ENCODE results near the gene GSTK1.
"Not testable (repeated sequence)": the region's sequence is repeated elsewhere in the genome, so short reads cannot be mapped to it uniquely, and the experiment has no call there.

GSTK1 gene

GRCh38 chr7:143279186-143280098 is 16.2 kb downstream of the GSTK1 start:
- no peak for DNase-seq

GRCh38 chr7:143280160-143280559 is 16.9 kb downstream of the GSTK1 start:
- DNase-seq, result no peak

DNA sequence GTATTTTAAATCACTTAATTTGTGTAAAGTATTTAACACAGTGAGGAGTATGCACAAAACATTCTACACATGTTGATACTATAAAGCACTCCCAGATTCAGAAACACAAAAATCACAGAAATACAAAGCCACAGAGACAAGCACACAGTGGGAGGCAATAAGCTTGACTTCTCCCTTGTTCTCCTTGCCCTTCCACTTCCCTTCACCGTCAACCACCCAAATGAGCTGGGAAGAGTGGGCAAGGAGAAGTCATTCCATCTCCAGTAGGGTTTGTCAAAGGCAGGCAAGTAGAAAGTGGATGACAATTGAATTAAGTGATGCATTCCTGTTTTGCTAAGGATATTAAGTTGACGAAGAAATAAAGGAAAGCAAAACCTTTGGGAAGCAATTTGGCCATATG is 17.3 kb downstream of the GSTK1 start:
- no peak for DNase-seq

GRCh38 chr7:143281529-143281928 is 18.3 kb downstream of the GSTK1 start:
- DNase-seq, result no peak

- no peak for DNase-seq
These were observed 18.9 kb downstream of the GSTK1 start for GRCh38 chr7:143282124-143282523.

- no peak for DNase-seq
These were observed 20.1 kb downstream of the GSTK1 start for GRCh38 chr7:143283381-143283780.

DNA sequence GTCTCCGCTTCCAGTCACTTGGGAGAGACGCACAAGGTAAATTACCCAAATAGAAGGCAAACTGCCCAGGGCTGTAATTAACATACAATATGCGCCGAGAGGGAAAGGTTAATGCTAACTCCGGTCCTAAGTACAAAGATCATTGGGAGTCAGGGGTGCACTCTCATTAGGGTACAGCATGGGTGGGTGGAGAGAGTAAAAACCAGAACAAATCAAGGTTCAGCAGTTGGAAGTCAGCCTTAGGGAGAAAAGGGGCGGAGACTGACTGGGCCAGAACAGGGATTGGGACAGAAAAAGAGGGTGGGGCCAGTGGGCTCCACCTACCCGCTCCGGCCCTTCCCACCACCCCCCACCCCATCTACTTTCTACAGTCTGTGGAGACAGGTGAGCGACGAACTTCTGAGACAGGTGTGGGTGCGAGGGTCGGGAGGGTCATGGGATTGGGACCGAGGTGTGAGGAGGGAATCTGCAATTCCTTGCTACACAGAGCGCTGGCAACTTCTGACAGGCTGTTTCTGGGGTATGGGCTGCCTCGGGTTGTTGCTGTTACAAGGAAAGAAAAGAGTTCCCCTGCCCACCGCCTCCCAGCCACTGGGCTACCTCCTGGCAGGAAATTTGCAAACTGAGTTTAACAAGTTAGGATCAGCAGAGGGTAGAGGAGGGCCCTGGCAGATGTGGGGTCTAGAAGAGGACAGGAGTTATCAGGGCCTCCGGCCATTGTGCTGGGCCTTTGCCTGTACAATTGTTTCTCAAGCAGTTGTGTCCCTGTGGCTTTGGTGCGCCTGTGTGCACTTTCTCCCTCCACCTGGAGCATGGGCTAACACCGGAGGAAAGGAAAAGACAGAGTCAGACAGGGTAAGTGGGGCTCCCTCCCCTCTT is 21.6 kb downstream of the GSTK1 start, which contains the start of gene TMEM139:
Gene TMEM139 (plus strand): TSS at position 368 of the 879 bp plus-strand sequence. CDS start 1,000 bp downstream, outside the sequence.
- DNase-seq, result no peak

DNA sequence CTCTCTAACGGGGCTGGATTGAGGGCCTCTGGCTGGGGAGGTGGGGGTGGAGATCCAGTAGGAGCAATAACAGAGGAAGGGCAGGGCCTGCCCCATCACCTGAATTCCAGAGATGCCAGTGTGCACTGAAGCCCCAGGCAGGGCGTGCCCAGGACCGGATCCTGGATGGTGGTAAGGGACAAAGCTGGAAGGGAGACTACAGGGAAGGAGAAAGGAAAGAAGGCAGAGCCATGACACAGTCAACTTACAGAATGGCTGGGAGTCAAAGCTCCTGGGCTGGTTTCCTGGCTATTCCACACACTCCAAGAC is 22.2 kb downstream of the GSTK1 start:
- DNase-seq, result no peak

DNA sequence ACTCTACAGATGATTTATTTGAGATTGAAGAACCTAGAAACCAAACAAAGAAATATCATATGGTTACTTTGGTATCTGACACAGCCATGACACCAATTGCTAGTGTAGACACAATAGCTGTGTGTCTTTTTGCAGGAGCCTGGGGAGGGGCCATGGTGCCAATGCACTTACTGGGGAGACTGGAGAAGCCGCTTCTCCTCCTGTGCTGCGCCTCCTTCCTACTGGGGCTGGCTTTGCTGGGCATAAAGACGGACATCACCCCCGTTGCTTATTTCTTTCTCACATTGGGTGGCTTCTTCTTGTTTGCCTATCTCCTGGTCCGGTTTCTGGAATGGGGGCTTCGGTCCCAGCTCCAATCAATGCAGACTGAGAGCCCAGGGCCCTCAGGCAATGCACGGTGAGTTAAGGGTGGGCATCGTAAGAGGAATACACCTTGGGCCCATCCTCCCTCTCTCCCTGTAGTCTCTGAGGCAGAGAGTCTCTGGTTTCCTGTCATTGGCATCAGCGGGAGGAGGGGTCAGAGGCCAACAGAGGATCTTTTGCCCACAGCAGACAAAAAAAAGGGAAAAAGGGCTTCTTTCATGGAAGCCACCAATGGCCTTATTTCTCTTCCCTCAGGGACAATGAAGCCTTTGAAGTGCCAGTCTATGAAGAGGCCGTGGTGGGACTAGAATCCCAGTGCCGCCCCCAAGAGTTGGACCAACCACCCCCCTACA is 22.7 kb downstream of the GSTK1 start:
- DNase-seq, result no peak

DNA sequence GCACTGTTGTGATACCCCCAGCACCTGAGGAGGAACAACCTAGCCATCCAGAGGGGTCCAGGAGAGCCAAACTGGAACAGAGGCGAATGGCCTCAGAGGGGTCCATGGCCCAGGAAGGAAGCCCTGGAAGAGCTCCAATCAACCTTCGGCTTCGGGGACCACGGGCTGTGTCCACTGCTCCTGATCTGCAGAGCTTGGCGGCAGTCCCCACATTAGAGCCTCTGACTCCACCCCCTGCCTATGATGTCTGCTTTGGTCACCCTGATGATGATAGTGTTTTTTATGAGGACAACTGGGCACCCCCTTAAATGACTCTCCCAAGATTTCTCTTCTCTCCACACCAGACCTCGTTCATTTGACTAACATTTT is 23.3 kb downstream of the GSTK1 start:
- no peak for DNase-seq

DNA sequence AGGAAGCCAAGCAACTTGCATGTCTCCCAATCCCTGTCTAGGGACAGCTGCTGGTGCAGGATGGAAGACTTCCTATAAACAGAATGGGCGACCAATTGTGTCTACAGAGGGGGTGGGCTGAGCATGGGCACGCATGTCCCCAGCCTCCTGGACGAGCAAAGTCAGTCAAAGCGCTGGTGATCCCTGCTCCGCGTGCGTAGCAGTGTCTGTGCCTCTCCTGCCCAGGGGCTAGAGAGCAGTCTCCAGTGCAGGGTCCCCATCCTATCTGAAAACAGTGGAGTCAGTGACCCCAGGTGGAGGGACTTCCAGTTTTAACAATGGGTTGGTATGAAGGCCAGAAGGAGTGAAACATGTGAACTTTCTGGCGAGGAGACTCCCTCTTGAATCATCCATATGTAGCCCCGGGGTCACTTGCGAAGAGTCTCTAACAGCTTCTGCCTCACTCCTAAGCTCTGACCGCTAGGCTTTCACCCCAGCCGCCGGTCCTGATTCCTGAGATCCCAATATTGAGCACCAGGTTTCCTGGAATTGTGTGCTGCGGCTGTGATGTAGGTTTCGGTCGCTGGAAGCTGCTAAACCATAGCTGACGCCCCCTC is 24.2 kb downstream of the GSTK1 start:
- DNase-seq, result no peak

DNA sequence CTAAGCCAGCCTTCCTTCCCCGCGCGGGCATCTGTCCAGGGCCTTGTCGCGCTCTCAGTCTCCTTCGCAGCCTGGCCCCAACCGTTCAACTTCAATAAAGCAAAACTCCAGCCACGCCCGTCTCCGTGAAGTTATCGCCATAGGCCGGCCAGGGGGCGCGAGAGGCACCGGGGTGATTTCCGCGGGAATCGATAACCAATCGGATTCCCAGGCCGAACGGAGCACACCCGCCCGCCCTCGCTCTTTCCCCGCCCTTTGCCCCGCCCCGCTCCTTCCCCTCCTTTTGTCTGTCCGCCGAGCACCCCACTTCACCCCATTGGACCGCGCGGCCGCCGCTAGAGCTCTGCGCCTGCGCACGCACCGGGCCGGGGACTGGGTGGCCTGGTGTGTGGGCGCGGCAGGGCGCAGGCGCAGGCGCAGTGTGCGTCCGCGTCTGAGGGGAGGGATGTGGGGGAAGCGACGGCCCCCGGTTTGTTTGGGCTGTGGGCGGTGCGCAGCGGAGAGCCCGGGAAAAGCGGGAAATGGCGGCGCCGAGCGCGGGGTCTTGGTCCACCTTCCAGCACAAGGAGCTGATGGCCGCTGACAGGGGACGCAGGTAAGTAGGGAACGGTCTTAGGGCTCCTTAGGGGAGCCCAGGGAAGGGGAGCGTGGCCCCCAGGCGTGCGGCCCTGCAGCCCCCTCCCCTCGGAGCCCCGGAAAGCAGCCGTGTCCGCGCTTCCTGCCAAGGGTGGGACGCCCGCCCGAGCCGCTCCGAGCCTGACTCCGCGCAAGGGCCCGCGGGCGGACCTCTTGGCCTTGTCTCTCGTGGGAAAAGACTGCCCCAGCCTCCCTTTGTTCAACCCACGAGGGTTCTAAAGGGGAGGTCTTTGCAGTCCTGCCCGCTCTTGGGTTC is 24.9 kb downstream of the GSTK1 start, which contains the start of gene CASP2:
Gene CASP2 (plus strand): TSS at position 417 of the 892 bp plus-strand sequence. CDS start 105 bp downstream, at position 522.
- peak; percentile 94 for DNase-seq

DNA sequence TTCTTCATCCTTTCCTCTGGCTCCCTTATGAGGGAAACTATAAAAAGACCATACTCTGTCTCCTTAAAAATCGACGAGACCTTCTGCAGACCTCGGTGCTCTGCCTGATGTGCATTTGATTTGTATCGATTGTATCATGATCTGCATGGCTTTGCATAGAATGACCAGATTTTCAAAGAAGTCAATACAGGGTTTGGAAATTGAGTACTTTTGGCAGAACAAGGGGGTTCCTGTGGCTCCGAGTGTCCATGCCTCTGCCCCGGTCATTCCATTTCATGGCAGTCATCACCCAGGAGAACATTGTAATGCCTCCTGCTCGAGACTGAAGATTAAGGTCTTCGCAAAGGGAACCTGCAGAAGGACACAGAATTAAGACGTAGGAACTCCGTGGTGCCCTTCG is 25.6 kb downstream of the GSTK1 start:
- no peak for DNase-seq

DNA sequence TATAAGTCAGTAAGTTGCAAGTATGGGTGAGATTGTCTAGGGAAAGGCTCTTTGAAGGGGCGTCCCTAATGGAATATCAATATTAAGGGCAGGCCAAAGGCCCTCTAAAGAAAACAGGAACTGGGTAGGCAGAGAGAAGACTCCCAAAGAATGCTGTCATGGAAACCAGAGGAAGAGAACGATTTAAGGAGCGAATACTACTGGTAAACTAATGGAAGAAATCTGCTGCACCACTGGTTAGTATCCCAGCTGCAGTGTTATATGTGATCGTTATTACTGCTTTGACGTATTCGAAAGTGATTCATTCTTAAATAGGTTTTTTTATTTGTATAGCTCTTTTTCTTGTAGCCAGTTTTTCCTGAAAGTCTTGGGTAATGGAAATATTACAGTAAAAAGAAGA is 26.2 kb downstream of the GSTK1 start:
- DNase-seq, result no peak

GRCh38 chr7:143289888-143290287 is 26.6 kb downstream of the GSTK1 start:
- DNase-seq, result not testable (repeated sequence)

GRCh38 chr7:143290293-143290692 is 27.1 kb downstream of the GSTK1 start:
- DNase-seq, result no peak

- no peak for DNase-seq
These were observed 29.6 kb downstream of the GSTK1 start for GRCh38 chr7:143292876-143293275.

DNA sequence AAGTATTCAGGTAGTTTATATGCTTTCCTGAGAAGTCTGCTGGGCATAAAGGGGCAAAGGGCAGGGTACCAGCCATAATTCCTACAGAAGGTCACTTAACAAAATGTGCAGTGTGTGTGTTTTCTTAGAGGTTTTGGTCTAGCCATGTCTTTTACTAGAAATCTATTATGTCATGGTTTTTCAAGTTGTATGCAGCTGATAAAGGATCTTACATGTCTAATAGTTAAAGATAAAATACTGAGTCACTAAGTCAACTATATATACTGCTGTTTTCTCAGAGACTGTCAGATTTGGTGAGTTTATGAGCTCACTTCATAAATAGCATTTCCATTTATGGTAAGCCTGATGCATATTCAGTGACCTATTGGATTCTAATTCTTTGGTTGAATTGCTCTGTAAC is 32.6 kb downstream of the GSTK1 start:
- no peak for DNase-seq

- DNase-seq, result no peak
These were observed 33.4 kb downstream of the GSTK1 start for GRCh38 chr7:143296686-143297085.

DNA sequence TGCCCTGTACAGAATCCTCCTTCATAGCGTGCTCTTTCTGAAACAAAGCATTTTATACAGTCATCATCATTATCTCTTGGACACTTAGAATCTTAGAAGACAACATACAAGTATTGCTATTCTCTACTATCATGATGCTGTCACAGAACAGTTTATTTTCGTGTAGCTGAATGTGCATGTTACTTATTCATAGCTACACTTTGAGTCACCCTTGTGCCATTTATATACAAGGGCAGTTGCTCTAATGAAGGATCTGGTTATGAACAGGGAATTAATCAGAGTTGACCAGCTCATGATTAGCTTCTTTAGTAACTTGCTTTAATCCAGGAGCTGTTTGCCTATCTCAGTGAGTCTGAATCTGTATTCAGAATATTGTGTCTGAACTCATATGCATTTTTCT is 36.1 kb downstream of the GSTK1 start:
- no peak for DNase-seq

GRCh38 chr7:143299840-143300239 is 36.6 kb downstream of the GSTK1 start:
- peak; percentile 1 for DNase-seq
